ENCODE measurements around the gene MFSD12.

The MFSD12 gene

GRCh38 chr19:3518255-3518654 is 39.1 kb downstream of the MFSD12 start:
- no peak overlapping the region for H3K27ac ChIP-seq (ENCODE audit: low read depth, low read length)
- H4K20me1 ChIP-seq (ENCODE audit: low read depth, low read length), result 0 out of 2 replicates have a peak, but pooled peaks cover 5% of the 10 kb centered on the region

GRCh38 chr19:3517638-3518037 is 39.7 kb downstream of the MFSD12 start:
- H3K9me2 ChIP-seq (replicated peaks; ENCODE audit: insufficient read depth, low read length), result no peaks in the 10 kb centered on the region
- no peak overlapping the region for H3K27ac ChIP-seq (ENCODE audit: low read depth, low read length)
- no peaks in the 10 kb centered on the region for H3K36me3 ChIP-seq (ENCODE audit: low read length)
- no peak overlapping the region for H3K4me3 ChIP-seq (ENCODE audit: insufficient read depth, low read length, poor library complexity, severe bottlenecking)
- H3K27me3 ChIP-seq (ENCODE audit: low read length), result no peaks in the 10 kb centered on the region
- no peaks in the 10 kb centered on the region for H3F3A ChIP-seq (ENCODE audit: insufficient read depth)
- no peaks in the 10 kb centered on the region for H3K9me3 ChIP-seq (ENCODE audit: insufficient read depth, low read length)
- TF ChIP-seq CTCF (IDR thresholded peaks at IDR 0.05; ENCODE audit: insufficient read depth, low read length, poor library complexity, severe bottlenecking), result no peak
- no peak for TF ChIP-seq EZH2phosphoT487 (conservative IDR thresholded peaks at IDR 0.05; ENCODE audit: low read length)
- H3K79me2 ChIP-seq (ENCODE audit: insufficient read depth, low read length), result peaks cover 75% of the 10 kb centered on the region
- H3K9ac ChIP-seq (ENCODE audit: low read length), result no peak overlapping the region
- no peak overlapping the region for H2AFZ ChIP-seq (ENCODE audit: low read depth, low read length, severe bottlenecking)
- 0 out of 2 replicates have a peak, but pooled peaks cover 5% of the 10 kb centered on the region for H4K20me1 ChIP-seq (ENCODE audit: low read depth, low read length)
- no peak overlapping the region for H3K4me2 ChIP-seq (ENCODE audit: low read depth, low read length, poor library complexity, severe bottlenecking)

More at GRCh38 chr19:3518255-3518654, 39.1 kb downstream of the MFSD12 start:
- Histone ChIP-seq H3F3A (ENCODE audit: insufficient read depth) (no peaks in the 10 kb centered on the region), H3K9ac (ENCODE audit: low read length) (no peak overlapping the region), H3K9me2 (replicated peaks; ENCODE audit: insufficient read depth, low read length) (no peaks in the 10 kb centered on the region), H3K4me2 (ENCODE audit: low read depth, low read length, poor library complexity, severe bottlenecking) (no peak overlapping the region), H3K4me3 (ENCODE audit: insufficient read depth, low read length, poor library complexity, severe bottlenecking) (no peak overlapping the region), H3K79me2 (ENCODE audit: insufficient read depth, low read length) (peaks cover 69% of the 10 kb centered on the region), H3K27me3 (ENCODE audit: low read length) (no peaks in the 10 kb centered on the region), H3K9me3 (ENCODE audit: insufficient read depth, low read length) (no peaks in the 10 kb centered on the region), H3K36me3 (ENCODE audit: low read length) (no peaks in the 10 kb centered on the region), H2AFZ (ENCODE audit: low read depth, low read length, severe bottlenecking) (no peak overlapping the region)
- TF ChIP-seq EZH2phosphoT487 (conservative IDR thresholded peaks at IDR 0.05; ENCODE audit: low read length), result no peak
- TF ChIP-seq CTCF (IDR thresholded peaks at IDR 0.05; ENCODE audit: insufficient read depth, low read length, poor library complexity, severe bottlenecking), result no peak

GRCh38 chr19:3516675-3517207 is 40.6 kb downstream of the MFSD12 start:
- Histone ChIP-seq H3K36me3 (ENCODE audit: low read length) (no peaks in the 10 kb centered on the region), H2AFZ (ENCODE audit: low read depth, low read length, severe bottlenecking) (no peak overlapping the region), H3K9me2 (replicated peaks; ENCODE audit: insufficient read depth, low read length) (no peaks in the 10 kb centered on the region), H3K4me2 (ENCODE audit: low read depth, low read length, poor library complexity, severe bottlenecking) (peak overlapping the region; percentile 11), H3K27me3 (ENCODE audit: low read length) (no peaks in the 10 kb centered on the region), H3K4me3 (ENCODE audit: insufficient read depth, low read length, poor library complexity, severe bottlenecking) (no peak overlapping the region), H3K79me2 (ENCODE audit: insufficient read depth, low read length) (peaks cover 78% of the 10 kb centered on the region), H3K9ac (ENCODE audit: low read length) (no peak overlapping the region), H3K27ac (ENCODE audit: low read depth, low read length) (peak overlapping the region; percentile 57), H3K9me3 (ENCODE audit: insufficient read depth, low read length) (no peaks in the 10 kb centered on the region), H3F3A (ENCODE audit: insufficient read depth) (no peaks in the 10 kb centered on the region), H4K20me1 (ENCODE audit: low read depth, low read length) (0 out of 2 replicates have a peak, but pooled peaks cover 5% of the 10 kb centered on the region)
- TF ChIP-seq EZH2phosphoT487 (conservative IDR thresholded peaks at IDR 0.05; ENCODE audit: low read length), result no peak
- TF ChIP-seq CTCF (IDR thresholded peaks at IDR 0.05; ENCODE audit: insufficient read depth, low read length, poor library complexity, severe bottlenecking), result no peak
